GM18858 (cell line): ENCODE results near the gene SLC6A8.

Experiments
- ATAC-seq: cut with Tn5 transposase; IDR thresholded peaks from one replicate; pipeline ENCODE4 v1.9.1; 2021; ENCODE audit not compliant: unreplicated experiment

Gene SLC6A8

DNA sequence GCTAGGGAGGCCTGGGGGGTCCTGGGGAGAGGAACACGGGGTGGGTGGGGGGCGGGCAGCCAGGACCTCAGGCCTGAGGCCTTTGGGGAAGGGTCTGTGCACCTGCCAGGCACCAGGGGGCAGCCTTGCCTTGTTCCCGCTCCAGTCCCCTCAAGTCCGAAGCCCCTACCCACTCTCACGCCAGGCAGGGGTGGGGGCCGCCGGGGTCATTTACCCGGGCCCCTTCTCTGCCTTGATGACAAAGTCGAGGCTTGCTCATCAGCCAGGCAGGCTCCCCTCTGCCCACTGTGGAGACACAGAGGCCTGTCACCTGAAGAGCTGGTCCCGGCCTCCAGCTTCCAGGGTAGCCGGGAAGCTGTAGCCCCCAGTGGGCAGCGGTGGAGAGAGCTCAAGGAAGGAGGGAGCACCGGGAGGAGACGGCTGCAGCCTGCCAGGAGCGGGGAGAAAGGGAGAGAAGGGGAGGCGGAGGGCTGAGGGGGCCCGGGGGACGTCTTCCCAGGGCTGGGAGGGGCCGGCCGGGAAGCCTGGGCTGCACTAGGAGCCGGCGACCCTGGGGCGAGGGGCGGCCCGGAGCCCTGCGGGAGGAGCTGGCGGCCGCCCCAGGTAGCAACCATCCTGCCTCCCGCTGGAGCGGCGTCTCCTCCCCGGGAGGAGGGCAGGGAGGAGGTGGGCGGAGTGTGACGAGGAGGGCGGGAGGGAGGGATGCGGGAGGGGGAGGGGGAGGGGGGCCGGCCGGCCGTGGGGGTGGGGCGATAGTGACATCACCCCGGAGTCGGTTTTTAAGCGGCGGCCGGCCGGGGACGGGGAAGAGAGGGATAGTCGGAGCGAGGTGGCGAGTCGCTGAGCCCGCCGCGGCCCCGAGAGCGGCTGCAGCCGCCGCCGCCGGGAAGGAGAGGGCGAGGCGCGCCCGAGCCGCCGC is at the start of gene SLC6A8:
Gene SLC6A8, plus strand, starts transcription at position 806 of the 919 bp plus-strand sequence. CDS start 649 bp downstream, outside the sequence.
- no peak for ATAC-seq

DNA sequence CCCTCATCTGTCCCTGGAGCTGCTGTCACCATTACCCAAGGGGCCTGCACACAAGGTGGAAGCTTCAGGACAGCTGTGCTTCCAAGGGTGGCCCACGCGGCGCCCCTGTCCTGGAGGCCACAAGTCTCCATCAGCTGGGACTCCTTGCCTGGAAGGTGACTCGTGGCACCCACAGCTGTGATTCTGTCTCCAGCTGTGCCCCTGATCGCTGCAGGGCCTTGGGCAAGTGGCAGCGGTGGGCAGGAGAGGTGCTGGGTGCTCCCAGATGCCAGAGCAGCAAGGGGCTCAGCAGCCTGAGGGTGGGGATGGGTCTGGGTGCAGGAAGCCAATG is 49.7 kb upstream of the SLC6A8 start:
- no peak for ATAC-seq

DNA sequence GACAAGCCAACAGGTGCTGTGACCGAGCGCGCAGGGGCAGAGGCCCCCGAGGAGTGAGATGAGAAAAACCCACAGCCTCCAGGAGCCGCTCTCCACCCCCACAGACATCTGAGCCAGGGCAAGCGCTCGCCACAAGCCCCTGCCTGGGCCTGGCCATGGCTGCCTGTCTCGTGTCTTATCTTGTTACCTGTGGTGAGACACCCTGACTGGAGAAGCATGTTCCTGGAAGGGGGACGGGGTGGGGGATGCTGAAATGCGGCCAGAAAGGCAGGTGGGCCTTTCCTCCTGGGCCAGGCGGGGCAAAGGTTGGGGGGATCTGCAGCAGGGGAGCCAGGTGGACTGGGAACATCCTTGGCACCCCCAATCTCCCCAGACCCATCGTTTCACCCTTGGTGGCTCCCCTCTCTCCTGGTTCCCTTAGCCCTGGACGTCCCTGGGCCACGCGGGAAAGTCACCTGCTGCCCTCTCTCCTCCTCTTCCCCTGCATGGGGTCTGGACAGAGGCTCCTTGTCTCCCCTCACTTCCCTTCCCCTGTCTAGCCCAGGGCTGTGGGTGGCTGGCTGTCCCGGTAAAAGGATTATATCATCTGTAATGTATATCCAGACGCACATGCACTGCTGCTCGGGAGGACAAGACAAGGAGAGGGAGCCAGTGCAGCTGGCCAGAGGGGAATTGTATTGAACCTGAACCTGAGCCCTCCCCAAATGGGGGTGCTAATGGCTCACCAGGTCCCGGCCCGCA is 49.1 kb upstream of the SLC6A8 start:
- no peak for ATAC-seq

DNA sequence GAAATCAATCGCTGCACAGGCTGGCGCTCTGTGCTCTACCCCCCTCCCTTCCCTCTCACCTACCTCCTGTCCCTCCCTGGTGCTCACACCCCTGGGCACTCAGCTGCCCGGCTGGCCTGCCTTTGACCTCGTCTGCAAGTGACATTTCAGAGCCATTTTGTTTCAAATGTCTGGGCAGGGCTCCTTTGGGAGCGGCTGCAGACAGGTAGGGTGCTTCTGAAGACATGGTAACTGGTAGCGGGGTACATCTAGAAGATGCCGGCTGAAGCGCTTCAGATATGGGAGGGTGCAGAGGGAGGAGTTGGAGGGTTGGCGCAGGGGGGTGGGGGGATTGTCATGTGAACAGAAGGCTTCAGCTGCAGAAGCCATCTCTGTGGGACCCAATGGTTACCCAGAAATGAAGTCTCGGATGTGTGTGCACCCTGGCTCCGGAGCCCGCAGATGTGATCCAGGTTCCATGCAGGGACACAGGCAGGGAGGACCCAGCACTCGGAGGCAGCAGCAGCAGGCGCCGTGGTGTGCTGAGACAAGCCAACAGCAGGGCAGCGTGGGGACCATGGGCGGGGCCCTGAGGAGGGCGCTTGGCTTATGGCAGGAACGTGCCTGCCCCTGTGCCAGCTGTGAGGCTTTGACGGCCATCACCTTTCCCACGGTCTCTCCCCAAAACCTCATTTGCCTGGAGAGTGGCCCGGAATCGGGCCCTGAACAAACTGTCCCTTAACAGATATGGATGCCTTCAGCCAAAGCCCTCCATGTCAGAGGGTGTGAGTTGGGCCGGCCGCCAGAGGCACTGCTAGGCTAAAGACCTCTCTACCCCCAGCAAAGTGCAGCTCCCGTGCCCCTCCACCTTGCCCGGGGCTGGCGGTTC is 48.3 kb upstream of the SLC6A8 start:
- ATAC-seq, result no peak

DNA sequence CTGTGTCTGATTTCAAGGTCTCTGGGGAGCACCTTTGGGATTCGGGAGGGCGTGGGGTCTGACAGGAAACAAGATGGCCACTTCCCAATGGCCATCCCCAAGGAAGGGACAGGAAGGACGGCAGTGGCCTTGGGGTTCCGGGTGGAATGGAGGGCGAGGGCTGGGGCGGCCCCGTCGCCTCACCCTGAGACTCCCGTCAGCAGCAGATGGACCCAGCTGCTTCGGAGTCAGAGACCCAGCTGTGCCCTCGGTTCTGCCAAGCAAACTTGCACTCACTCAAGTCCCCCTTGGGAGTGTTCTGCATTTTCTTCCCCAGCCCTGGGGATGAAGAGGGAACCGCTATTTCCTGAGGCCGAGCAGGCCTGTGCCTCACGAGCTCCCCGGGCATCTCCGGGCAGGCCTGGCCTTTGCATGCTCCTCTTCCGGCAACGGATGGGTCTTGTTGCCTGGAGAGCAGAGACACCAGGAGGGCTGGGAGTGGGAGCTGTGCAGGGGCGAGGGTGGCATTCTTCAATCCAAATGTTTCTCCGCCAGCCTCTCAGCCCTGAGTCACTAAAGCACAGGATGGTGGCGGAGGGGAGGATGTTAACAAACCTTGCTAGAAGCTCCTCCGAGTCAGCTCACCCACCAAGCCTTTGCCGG is 47.6 kb upstream of the SLC6A8 start:
- no peak for ATAC-seq

DNA sequence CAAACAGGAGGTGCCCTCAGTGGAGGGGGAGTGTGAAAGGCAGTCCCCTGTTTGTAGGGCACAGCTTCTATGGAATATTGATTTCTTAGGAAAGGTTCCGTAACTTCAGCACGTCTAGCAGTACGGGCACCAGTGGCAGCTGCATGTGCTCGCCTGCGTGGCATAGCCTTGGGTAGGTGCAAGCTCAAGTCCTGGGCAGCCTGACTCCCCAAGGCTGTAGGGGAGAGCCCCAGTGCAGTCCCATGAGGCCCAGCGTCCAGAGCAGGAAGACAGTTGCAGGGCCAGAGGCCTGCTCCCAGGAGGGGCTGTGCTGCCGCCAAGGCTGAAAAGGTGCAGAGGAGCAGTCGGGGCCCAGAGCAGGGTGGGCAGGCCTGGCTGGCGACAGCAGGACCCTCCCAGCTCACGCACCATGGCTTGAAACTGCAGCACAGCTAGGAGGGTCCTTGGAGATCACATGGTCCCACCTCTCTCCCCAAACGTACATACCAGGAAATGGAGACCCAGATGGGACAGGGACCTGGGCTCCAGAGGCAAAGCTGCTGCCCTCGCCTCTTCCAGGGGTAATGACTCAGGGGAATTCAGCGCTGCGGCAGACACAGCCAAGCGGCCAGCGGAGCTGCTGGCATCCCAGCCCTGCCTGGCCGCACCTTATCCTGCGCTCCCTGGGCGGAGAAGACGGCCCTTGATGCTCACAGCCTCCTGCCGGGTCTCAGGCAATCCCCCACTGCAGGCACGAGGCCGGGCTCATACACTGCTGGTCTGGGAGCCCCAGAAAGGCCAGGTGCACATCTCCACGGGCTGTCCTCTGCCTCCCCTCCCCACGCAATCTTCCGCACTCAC is 46.8 kb upstream of the SLC6A8 start:
- no peak for ATAC-seq

DNA sequence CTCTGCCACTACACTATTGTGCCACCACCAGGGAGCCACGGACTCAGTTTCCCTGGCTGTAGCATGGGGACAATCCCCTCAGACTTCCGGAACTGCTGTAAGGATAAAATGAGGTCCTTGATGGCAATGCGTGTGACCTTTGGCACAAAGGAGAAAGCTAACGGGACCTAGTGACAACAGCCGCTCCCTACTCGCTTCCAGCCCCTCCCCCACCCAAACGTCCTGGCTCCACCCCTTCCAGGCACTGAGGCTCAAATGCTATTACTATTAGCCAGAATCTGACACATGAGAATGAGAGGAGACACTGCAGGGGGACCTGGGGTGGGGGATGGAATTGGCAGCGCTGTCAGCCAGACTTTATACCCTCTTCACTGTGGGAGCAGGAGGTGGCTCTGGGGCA is 46.1 kb upstream of the SLC6A8 start:
- ATAC-seq, result no peak

DNA sequence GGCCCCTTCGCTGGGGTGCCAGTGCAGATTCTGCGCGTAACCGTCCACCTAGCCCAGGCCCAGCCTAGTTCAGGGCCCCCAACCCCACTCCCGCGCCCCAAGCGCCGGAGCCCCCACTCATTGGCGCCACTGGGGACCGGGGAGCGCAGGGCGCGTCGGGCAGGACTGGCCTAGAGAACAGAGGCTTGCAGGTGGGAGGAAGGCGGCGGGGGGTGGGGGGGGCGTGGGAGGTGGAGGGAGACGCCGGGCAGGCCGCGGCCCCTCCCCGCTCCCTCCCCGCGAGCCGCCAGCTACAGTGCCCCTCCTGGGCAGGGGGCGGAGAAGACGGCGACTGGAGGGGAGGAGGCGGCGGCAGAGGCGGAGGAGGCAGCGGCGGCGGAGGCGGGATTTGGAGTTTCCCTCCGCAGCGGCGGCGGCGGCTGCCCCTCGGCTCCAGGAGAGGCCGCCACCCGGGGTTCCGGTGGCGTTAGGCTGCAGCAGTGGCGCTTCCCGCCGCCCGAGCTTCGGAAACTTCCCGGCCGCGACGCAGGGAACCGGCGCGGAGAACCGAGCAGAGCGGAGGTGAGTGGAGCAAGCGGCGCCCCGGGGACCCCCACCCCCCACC is 45.6 kb upstream of the SLC6A8 start:
- ATAC-seq, result no peak

DNA sequence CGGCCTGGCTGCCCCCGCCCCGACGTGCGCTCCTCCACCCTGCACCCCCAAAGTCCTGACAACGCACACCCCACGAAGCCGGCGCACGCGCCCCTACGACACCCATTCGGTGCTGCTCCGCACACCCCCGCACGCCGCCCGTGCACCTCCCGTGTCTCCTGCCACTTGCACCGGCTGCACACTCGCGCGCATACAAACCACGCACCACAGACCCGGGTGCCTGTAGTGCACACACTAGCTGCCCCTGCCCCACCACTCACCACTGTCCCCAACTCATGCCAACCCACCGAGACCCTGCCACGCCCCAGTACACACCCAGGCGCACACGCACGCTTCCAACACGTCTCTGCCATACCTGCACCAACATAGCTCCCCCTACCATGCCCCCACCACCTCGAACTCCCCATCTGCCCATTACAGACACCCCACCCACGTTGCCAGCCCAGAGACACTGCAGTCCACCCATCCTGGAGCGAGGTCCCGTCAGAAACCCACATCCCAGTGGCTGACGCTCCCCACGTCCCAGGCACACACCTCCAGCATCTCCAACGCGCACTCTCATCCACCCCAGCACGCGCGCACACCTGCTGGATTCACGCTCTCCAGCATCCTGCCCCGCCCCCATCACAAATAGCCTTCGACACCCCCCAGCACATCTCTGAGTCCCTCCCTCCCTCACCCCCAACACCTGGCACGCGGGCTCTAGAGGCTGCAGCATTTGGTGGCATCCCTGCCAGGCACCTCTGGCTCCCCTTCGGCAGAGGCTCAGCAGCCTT is 44.9 kb upstream of the SLC6A8 start:
- no peak for ATAC-seq

DNA sequence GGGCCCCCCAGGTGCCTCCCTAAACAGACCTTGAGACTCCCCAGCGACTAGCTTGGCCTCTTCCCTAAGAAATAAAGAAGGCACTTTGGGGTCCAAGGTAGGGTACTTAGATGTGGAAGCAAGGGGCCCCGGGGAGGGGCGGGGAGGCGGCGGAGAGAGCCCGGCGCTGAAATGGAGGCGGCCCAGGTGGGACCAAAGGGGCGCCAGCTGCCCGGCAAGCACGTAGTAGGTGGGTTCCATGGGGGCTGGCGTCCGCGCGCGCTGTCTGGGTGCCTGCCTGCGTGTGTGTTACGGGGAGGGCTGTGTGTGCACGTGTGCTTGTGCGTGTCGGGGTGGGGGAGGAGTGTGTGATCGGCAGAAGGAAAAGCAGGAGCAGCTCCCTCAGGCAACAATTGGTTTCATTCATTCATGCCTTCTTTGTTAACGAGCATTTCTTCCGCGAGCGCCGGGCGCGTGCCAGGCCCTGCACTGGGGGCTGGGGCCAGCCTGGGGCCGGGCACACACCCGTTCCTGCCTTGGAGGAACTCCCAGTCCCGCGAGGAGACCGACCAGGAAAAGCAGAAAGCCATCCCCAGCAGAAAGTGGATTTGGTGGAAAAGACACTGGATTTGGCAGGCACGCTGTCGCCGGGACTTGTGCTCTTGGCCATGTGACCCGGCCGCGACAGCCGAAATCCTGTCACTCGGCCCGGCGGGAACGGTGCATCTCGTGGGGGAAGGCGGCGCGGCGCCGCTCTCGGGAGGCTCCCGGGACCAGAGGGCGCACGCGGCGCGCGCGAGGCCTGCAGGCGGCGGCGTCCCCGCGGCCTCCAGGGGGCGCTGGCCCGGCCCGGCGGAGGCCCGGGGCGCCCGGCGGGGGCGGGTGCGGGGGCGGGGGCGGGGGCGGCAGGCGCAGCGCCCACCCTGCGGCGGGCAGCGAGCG is 44.0 kb upstream of the SLC6A8 start:
- no peak for ATAC-seq

DNA sequence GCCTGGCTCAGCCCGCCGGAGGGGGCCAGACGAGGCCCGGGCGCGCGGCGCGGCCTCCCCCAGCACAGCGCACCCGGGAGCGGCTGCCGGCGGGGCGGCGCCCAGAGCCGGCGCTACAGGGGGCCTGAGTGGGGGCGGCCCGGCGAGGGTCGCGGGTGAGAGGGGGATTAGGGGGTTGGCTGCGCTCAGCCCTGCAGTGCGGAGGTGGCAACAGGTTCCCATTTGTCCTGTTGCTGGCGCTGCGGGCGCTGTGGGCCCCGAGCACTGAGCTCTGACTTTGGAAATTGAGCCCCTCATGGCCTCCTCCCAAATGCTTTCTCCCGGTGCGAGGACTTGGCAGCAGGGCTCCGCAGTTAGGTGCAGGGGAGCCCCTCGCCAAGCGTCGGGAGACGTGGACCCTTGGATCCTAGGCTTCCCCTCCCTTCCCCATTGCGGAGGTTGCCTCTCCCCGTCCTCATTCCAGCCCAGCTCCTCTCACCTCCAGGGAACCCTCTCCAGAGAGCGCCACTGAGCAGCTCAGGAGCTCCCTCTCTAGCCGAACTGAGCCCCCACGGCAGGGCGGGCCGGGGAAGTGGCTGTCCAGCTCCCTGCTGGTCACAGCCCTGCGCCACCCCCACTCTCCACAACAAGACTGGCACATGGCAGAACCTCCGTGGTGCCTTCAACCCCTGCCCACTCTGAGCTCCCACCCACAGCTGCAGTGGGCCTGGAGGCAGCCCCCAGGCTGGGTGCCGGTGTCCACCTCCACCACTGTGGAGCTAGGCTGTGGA is 43.2 kb upstream of the SLC6A8 start:
- ATAC-seq, result no peak

DNA sequence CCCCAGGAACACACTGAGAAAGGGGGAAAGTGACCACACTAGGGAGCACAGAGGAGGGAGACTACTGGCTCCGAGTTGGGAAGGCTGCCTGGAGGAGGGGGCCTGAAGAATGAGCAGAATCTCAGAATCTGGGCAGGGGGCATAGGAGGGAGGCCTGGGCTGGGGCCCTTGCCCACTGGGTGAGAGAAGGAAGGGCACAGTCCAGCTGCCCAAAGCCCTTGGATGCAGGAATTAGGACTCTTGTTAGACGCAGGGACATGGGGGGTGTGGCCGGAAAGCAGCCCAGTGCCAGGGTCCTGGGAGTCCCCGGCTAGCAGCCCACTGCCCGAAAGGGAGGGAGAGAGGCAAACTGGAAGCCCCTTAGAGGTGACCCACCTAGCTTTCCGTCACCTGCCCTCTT is 42.6 kb upstream of the SLC6A8 start:
- no peak for ATAC-seq

DNA sequence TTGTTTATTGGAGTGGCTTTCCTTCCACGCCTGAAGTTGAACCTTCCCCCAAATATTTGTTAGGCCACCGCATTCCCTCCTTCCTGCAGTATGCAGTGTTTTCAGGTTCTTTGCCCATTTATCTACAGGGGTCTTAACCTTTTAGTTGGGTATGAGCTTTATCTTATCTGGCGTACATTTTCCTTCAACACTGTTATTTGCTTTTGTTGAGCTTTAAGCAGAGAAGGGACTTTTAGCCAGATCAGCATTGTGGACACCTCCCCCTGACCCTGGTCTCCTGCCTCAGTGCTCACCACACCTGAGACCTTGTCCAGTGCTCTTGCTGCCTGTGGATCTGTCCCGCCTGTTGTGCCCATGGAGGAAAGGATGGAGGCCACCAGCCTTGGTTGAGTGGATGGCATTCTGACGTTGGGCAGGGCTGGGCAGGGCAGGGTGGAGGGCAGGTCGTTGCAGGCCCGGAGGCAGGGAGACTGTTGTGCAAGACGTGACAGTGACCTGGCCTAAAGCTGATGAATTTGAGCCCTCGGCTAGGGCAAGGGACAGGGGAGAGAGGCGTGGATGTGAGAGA is 41.7 kb upstream of the SLC6A8 start:
- ATAC-seq, result no peak

DNA sequence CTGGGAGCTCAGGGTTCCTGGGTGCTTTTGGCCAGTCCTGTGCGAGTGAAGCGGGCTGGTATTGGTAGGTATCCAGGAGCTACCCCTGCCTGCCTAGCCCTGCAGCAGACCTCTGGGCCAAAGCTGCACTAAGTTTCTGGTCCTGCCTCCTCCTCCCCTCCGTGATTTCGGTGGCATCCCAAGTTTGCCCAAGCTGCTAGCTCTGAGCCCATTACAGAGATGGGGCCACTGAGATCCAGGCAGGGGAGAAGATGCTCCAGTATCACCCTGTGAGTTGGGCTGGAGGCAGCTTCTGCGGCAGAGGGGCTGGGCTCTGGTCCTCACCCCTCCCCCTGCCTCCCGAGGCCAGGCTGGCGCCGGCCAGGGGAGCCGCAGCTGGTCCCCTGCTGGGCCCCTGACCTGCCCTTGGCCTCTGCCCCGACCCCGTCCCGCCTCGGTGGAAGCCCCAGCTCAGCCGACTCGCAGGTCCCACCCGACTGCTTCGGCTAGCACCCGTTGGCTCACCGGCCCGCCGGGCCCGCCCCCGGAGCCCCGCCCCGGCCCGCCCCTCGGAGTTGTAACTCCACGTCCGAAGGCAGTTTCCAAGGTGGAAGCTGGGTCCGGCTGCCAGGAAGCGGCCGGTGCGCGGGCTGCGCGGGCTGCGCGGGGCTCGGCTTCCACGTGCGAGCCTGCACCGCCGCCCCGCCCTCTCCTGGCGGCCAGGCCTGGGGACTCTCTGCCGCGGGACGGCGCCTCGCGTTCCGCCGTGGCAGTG is 40.9 kb upstream of the SLC6A8 start, which contains the start of gene DUSP9:
Gene DUSP9, plus strand, starts transcription at position 584 of the 754 bp plus-strand sequence. CDS start 751 bp downstream, outside the sequence.
- no peak for ATAC-seq

DNA sequence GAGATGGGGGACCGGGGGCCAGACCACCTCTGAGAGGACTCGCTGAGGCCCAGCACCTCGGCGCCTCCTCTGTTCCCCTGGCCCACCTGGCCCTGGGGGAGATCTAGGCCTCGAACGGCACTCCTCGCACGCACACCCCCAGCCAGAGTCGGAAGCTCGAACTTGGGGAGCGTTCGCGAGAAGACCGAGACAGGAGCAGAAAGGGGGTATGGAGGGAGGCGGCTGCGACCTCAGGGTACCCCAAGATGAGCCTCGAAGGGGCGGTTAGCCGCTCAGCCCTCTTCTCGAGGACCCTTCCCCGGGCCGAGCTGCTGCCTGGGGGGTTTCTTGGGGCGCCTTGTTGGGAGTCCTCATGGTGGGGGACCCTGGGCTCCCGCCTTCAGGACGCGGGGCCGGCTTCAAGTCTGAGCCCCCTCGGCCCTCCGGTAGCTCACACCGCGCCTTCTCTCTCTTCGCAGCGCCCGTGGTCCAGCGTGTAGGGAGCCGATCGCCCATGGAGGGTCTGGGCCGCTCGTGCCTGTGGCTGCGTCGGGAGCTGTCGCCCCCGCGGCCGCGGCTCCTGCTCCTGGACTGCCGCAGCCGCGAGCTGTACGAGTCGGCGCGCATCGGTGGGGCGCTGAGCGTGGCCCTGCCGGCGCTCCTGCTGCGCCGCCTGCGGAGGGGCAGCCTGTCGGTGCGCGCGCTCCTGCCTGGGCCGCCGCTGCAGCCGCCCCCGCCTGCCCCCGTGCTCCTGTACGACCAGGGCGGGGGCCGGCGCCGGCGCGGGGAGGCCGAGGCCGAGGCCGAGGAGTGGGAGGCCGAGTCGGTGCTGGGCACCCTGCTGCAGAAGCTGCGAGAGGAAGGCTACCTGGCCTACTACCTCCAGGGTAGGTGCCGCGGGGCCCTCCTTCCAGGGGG is 40.0 kb upstream of the SLC6A8 start:
- ATAC-seq, result no peak
